GM12875 (cell line): ENCODE results near the gene ANKRD9.

ENCODE experiments used
- H3K4me3 ChIP-seq: one replicate; pipeline ENCODE4 v1.5.1; 2011; ENCODE audit warnings: low read depth, low read length, control low read depth
- TF ChIP-seq, protein P1 (sequence below): IDR thresholded peaks from 2 replicates; pipeline ENCODE4 v1.5.1; 2011; ENCODE audit warnings: low read depth, mild to moderate bottlenecking, control low read depth, inconsistent platforms, low read length, moderate library complexity, borderline replicate concordance; ENCODE audit not compliant: insufficient read depth

Gene ANKRD9

GRCh38 chr14:102496958-102497744 is 12.4 kb downstream of the ANKRD9 start:
- TF ChIP-seq, protein P1, sequence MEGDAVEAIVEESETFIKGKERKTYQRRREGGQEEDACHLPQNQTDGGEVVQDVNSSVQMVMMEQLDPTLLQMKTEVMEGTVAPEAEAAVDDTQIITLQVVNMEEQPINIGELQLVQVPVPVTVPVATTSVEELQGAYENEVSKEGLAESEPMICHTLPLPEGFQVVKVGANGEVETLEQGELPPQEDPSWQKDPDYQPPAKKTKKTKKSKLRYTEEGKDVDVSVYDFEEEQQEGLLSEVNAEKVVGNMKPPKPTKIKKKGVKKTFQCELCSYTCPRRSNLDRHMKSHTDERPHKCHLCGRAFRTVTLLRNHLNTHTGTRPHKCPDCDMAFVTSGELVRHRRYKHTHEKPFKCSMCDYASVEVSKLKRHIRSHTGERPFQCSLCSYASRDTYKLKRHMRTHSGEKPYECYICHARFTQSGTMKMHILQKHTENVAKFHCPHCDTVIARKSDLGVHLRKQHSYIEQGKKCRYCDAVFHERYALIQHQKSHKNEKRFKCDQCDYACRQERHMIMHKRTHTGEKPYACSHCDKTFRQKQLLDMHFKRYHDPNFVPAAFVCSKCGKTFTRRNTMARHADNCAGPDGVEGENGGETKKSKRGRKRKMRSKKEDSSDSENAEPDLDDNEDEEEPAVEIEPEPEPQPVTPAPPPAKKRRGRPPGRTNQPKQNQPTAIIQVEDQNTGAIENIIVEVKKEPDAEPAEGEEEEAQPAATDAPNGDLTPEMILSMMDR, result no peak

DNA sequence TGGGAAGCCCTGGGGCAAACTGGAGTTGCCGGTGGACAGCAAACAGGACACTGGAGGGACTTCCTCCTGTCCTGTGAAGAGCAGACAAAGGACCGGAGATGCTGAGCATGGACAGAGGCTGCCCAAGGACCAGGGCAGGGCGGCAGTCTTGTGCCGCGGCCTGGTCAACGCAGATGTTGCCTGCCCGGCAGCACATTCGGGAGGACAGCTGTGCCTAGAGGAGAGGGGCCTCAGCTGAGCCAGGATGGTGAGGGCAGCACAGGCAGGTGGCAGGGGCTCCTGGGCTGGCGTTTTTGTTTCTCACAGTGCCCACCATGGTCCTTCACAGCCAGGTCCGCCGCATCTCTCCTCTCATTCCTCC is 13.3 kb downstream of the ANKRD9 start:
- H3K4me3 ChIP-seq, result no peak overlapping the region
- TF ChIP-seq, protein P1, result no peak

More at GRCh38 chr14:102496958-102497744, 12.4 kb downstream of the ANKRD9 start:
- H3K4me3 ChIP-seq, result no peak overlapping the region

DNA sequence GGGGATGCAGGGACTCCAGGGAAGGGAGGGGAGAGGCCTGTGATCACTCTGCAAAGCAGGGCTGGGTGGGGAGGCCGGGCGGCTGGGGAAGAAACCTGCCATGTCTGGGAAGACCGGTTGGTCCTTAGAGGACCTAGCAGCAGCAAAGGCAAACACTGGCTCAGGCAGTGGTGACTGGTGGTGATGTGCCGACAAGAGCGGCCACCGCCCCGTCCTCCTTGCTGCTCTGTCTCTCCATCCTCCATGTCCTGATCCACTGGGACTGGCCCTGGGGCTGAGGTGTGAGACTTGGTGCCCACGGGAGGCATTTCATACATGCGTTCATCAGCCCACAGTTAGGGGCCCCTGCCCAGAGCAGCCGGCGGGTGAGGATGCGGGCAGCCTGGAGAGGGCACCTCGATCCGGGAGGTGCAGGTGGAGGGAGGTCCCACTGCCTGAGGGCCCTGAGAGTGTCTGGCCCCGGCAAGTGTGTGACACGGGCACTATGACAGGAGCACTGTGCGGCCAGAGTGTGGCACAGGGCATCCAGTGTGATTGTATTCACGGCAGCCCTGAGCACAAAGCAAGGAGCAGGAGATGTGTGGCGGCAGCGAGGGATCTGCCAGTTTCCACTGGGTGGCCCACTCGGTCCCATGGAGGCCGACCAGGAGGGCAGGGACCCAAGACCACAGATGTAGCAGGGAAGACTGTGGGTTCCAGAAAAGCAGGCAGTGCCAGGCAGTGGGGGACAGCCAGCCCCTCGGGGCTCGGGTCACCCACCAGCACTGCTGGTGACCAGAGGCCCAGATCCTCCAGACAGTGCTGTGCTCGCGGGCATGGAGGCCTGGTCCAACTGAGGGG is 13.9 kb downstream of the ANKRD9 start:
- TF ChIP-seq, protein P1, result no peak
- no peak overlapping the region for H3K4me3 ChIP-seq

DNA sequence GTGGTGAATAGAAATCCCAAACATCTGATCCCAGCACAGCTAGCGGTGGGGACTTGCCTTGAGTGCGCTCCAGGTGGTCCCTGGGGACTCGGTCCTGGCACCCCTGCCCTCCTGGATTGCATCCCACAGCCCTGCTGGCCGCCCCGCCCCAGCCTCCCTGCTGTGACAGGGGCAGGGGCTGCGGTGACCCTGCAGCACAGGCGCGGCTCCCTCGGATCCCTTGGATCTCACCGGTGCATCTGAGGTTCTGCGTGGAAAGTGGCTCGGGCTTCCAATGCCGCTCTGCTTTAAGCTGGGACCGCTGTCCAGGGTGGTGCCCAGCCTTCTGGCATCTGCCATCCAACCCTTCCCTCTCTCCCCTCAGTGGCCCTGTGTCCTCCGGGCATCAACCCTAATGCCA is 16.0 kb downstream of the ANKRD9 start:
- H3K4me3 ChIP-seq, result no peak overlapping the region
- TF ChIP-seq, protein P1, result no peak

- TF ChIP-seq, protein P1, result no peak
- no peak overlapping the region for H3K4me3 ChIP-seq
Observed at GRCh38 chr14:102493096-102493495, 16.5 kb downstream of the ANKRD9 start.

DNA sequence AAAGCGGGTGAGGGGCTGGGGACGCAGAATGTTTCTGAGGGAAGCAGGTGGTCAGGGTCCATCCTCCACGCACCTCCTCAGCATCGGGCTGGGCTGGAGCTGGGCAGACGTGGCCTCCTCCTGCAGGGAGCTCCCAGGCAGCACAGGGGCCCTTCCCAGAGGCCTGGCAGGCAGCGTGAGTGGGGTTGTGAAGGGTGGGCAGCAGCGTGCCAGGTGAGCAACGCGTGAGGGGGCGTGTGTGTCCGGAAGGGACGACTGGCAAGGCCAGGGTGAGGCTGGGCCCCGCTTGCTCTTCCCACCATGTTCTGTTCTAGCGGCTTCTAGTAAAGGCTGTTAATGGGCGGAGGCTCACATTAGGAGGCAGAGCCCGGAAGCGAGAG is 17.1 kb downstream of the ANKRD9 start:
- no peak overlapping the region for H3K4me3 ChIP-seq
- TF ChIP-seq, protein P1, result no peak
